Measurements from ENCODE around the gene HIBADH. TPM values are rescaled to one million over a fixed set of nuclear protein-coding genes. Genes with fewer than 3 reads are reported as not detected.
"Not testable (repeated sequence)": the region's sequence is repeated elsewhere in the genome, so short reads cannot be mapped to it uniquely, and the experiment has no call there.

HIBADH gene
- total RNA-seq, 1 experiment from 2014 or later = 49.8 TPM

- peak; percentile 61 for DNase-seq (ENCODE audit: low read depth)
Observed at GRCh38 chr7:27678617-27679260, 16.1 kb upstream of the HIBADH start.

- peak; percentile 96 for DNase-seq (ENCODE audit: low read depth)
Observed at GRCh38 chr7:27677912-27678612, 15.4 kb upstream of the HIBADH start.

- not testable (repeated sequence) for DNase-seq (ENCODE audit: low read depth)
Observed at GRCh38 chr7:27674126-27674525, 11.4 kb upstream of the HIBADH start.

- no peak for DNase-seq (ENCODE audit: low read depth)
Observed at GRCh38 chr7:27671675-27672074, 9.0 kb upstream of the HIBADH start.

DNA sequence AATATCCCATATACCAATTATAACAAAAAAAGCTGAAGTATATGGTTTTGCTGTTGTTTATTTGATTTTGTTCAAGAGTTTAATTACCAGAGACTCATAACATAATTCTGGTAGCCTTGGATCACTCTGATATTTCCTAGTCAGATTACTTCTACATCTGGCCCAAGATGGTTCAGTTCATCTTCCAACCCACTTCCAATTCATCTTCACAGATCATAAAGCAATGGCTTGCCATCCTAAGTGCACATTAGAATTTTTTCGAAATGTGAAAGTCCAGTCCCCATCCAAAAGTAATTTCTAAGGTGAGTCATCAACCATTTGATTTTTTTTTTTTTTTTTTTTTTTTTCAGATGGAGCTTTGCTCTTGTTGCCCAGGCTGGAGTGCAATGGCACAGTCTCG, 8.0 kb upstream of the HIBADH start:
- no peak for DNase-seq (ENCODE audit: low read depth)

DNA sequence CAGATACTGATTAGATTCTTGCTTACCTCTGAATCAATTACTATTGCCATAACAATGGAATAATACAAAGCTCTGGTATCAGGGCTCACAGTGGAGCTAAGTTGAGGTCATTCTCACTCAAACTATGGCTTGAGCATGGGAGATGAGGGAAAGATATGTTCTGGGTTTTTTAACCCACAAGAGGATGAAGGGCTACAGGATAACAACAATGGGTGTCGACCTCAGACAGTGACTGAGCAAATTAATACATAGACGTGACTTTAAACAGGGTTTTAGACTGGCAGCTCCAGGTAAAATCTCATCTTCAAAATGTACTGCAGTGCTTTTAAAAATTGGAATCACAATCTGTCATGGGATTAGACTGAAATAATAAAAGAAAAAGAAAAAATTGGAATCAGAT, 7.5 kb upstream of the HIBADH start:
- DNase-seq (ENCODE audit: low read depth) = no peak

GRCh38 chr7:27665531-27665930, 2.8 kb upstream of the HIBADH start:
- DNase-seq (ENCODE audit: low read depth) = no peak

DNA sequence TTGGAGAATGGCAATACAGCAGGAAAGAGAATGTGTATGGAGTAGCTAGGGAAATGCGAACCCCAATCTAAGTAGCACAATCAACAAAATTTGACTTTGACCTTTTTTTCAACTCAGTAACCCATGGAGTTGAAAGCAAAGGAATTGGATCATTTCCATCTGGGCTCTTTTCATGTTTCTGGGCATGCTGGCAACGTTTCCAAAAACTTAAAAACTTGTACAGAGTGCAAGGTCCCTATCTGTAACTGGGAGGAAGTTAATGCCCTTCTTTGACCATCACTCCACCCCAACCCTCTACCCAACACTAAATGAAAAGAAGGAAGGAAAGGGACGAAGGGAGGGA, 1.3 kb upstream of the HIBADH start:
- DNase-seq (ENCODE audit: low read depth) = no peak

DNA sequence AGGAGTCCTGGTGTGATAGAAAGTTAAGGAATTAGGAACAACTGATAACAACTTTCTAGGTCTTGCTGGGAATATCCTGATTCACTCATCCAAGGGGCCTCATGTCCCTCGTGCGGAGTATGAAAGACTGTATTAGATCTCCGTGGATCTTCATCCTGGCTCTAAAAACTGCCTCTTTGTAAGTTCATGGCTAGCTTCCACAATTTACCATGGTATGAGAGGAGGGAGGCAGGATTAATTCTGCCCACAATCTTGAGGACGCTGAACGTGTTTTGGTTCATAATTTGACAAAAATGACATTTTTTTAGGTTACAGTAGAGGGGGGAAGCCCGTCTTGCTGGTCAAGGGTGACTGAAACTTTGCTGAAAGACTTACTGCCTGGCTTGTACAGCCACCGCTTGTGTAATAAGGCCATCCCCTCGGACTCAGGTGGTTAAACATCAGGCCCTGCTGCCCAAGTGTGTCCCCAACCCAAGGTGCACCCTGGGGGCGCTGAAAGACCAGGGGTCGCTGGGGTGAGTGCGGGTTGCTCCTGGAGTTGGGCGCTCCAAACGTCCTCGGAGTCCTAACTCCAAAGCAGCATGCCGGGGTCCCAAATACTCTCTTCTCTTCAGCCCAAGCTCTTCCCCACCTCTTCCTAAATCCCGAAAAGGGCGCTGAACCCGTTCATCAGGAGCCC, 733 bp downstream of the HIBADH start:
- peak; percentile 67 for DNase-seq (ENCODE audit: low read depth)

GRCh38 chr7:27656724-27657123, 6.0 kb downstream of the HIBADH start:
- no peak for DNase-seq (ENCODE audit: low read depth)

DNA sequence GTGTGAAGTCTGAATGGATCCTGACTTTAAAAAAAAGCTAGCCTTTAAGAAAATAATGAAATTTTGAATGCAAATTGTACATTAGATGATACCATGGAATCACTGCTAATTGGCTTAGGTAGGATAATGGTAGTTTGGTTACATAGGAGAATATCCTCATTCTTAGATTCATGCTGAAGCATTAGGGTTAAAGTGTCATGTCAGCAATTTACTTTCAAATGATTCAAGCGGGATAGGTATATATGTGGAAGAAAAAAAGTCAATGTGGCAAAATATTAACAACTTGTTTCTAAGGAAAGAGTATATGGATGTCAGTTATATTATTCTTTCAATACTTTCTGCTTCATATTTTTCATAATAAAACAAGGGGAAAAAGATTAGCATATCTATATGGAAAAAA, 7.5 kb downstream of the HIBADH start:
- DNase-seq (ENCODE audit: low read depth) = no peak

DNA sequence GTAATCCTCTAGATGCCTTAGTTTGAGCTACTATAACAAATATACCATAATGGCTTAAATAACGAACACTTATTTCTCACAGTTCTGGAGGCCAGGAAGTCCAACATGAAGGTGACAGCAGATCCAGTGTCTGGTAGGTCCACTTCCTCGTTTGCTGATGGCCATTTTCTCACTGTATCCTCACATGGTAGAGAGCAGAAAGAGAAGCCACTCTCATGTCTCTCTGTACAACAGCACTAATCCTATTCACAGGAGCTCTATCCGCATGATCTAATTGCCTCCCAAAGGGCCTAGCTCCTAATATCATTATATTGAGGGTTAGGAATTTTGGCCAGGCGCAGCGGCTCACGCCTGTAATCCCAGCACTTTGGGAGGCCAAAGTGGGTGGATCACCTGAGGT, 10.2 kb downstream of the HIBADH start:
- no peak for DNase-seq (ENCODE audit: low read depth)

DNA sequence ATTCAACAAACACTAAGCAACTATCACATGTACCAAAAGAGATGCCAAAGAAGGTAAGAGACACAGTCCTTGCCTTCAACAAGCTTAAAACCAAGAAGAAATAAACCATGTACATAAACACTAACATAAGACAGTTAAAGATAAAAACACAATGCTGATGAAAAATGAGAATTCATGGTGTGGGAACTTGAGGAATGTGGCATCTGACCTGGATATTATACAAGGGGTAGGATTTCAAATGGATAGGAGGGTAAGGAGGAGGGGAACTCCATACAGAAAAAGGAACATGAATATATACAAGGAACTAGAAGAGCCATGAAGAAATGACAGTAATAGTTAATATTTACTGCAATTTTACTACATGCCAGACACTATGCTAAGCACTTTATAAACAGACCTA, 11.0 kb downstream of the HIBADH start:
- peak; percentile 14 for DNase-seq (ENCODE audit: low read depth)

DNA sequence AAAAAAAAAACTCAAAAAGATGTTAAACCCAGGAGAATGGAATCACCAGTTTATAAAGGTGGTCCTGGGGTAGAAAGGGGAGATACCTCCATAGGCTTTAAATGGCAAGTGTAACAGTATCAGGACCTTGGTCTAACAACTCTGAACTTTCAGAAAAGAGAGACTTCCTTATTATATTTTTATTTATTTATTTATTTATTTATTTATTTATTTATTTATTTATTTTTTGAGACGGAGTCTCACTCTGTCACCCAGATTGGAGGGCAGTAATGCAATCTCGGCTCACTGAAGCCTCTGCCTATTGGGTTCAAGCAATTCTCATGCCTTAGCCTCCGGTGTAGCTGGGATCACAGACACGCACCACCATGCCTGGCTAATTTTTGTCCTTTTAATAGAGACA, 12.4 kb downstream of the HIBADH start:
- no peak for DNase-seq (ENCODE audit: low read depth)

DNA sequence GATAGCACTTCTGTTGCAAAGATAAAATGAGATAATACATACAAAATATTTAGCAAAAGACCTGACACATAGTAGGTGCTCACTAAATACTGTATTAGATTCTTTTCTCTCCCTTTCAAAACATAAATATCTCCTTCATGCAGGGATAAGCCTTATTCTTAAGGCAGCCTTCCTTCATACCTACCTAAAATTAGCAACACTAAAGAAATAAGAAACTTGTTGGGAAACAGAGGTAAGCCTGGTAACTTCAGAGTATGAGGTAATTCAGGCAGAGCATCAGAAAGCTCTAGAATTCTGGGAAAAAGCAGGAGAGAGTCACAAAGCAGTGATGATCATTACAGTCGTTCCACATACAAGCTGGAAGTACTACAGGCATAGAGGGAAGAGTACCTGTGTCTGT, 15.2 kb downstream of the HIBADH start:
- no peak for DNase-seq (ENCODE audit: low read depth)

DNA sequence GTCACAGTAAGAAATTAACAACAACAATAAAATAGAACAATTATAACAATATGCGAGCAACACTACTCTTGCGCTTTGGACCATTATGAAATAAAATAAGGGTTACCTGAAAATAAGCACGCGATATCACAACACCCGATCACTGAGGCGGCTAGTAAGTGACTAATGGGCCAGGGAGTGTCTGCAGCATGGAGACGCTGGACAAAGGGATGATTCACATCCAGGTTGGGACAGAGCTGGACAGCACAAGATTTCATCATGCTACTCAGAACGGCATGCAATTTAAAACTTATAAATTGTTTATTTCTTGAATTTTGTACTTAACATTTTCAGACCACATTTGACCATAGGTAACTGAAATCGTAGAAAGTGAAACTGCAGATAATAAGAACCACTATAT, 15.6 kb downstream of the HIBADH start:
- DNase-seq (ENCODE audit: low read depth) = peak; percentile 62

GRCh38 chr7:27642271-27642670, 20.4 kb downstream of the HIBADH start:
- no peak for DNase-seq (ENCODE audit: low read depth)

DNA sequence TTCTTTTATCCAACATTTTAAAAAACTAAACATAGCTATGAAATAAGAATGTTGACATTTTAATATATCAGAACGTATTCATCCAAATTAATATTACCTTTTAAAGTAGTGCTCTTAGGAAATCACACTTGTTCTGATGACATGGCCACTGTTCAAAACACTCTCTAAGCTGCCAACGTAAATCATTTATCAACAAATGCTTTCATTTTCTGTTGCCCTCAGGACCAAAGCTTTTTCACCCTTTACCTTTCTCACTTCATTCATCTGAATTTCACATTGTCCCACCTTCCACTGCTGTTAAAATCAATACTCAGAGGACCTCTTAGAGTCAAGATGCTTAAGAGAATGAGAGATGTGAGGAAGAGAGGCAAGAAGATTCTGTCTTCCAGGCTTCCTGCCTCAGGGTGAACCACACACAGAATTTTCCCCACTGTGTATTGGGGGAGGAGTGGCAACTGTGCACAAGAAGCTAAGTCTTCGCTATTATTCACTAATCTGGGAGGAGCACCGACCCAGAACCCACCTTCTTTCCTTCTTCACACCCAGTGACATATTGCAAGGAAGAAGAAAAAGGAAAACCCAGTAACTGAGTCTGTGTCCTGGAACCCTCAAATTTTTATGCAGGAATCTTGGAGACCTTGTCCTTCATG, 21.0 kb downstream of the HIBADH start:
- peak; percentile 47 for DNase-seq (ENCODE audit: low read depth)

DNA sequence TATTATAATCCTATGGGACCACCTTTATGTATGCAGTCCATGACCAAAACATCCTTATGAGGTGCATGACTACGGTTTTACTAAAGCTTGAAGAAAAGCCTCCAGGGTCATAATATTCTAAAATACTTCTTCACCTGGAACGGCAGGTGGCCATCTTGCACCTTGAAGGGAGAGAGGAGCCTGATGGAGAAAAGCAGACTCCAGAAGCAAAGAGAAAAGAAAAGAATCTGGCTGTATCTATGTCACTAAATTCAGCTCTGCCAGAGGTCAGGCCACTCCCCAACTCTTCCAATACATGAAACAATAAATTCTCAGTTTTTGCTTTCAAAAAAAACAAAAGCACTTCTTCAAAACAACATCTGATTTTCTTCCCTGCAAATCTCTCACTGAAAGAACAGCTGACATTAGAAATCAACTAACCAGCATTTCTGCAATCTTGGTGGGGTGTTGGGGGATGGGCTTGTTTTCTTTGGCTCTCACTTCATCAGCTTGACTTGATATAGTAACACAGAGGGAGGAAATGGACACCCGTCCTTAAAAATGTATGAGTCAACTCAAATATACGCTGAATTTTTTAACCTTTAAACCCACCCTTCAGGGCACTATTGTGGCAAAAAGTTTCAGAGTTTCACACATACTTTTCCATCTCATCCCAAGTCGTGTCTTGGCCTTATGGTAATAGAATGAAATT, 21.7 kb downstream of the HIBADH start:
- DNase-seq (ENCODE audit: low read depth) = peak; percentile 83

DNA sequence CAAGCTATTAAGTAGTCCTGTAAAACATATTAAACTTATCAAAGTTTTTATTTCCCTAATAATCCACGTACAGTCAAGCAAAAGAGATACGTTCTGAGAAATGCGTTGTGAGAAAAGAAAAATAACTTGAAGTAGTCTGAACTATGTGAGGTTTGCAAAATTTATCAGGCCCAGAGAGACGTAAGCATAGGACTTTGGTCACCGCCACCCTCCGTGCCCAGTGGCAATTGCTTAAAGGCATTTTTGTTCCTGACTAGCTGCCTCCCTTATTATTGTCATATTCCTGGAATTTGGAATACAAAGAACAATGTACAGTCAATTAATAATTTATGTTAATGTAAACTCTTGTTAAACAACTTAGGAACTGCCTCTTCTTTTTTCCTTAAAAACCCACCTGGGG, 22.8 kb downstream of the HIBADH start:
- DNase-seq (ENCODE audit: low read depth) = no peak

GRCh38 chr7:27639048-27639447, 23.6 kb downstream of the HIBADH start:
- DNase-seq (ENCODE audit: low read depth) = not testable (repeated sequence)
